Measurements from ENCODE around the gene SYNC.

- TF ChIP-seq EZH2 (IDR thresholded peaks at IDR 0.05; ENCODE audit: insufficient read depth, poor library complexity, severe bottlenecking) (no peak), EZH2phosphoT487 (IDR thresholded peaks at IDR 0.05; ENCODE audit: insufficient read depth, low read depth) (no peak)
These were observed 50.2 kb downstream of the SYNC start for GRCh38 chr1:32652244-32652962.
